Suppressor macrophage treated with lipopolysaccharide for 1 hour (primary cell): ENCODE data around the gene PNKD.
"Not testable (repeated sequence)": the region's sequence is repeated elsewhere in the genome, so short reads cannot be mapped to it uniquely, and the experiment has no call there.

Experiments
- DNase-seq, 3 donors: peaks; one replicate each; pipeline ENCODE4 v3.0.0-alpha.2; 2020 to 2022

Gene PNKD

DNA sequence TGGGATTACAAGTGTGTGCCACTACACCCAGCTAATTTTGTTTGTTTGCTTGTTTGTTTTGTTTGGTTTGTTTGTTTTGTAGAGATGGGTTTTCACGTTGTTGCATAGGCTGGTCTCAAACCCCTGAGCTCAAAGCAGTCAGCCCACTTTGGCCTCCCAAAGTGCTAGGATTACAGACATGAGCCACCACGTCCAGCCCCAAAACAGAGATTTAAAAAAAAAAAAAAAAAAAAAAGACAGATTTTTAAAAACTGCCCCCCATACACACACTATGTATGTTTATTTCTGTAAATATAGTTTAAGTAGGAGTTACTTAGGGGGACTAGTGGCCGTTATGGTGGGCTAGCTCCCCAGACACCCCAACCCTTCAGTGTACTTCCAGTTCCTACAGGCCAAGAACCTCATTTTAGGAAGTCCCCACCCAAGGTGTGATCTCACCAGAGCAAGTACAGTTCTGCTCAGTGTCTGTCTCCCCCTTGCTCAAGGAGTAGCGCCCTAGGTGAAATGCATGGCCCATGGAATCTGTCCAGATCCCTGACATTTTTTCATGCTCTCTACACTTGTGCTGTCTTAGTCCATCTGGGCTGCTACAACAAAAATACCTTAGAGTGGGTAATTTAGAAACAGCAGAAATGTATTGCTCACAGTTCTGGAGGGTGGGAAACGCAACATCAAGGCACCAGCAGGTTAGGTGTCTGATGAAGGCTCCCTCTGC is 23.6 kb downstream of the PNKD start:
- DNase-seq = peak; percentile 53 to 70 (median 60)

- peak in 1 of 3 donors; percentile 45 for DNase-seq
These were observed 24.2 kb downstream of the PNKD start for GRCh38 chr2:218294430-218295022.

DNA sequence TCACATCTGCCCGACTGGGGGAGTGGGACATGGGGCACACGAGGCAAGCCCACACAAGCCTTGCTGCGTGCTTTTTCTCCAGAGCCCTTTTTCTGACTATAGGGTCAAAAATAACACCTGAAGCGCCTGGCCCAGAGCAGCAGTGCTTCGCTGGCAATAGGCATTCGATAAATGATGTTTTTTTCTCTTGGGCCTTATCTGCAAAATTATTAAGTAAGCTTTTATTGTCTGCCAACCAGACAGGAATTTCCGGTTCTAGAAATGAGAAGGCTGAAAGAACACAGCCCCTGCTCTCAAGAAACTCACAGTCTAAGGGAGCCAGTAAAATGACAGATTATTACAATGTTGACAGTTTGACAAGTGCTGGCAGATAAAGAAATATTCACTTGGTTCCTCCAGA is 24.7 kb downstream of the PNKD start:
- DNase-seq = no peak

DNA sequence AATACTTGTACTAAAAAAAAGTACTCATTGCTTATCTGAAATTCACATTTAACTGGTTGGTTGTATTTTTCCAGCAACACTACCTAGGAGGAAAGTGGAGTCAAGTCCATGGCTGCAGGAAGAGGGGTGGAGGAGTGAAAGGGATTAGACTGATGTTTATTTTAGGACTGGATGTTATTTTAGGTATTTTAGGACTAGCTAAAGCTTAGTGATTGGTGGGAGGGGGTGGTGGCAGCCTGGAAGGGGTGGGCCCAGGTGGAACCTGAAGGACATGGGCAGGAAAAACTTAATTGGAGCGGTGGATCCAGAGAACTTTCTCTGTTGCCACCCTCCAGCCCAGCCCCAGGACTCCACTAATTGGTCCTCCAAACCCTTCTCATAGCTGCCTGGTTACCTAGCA is 25.9 kb downstream of the PNKD start:
- DNase-seq = no peak

- DNase-seq = no peak
These were observed 26.5 kb downstream of the PNKD start for GRCh38 chr2:218296847-218297246.

GRCh38 chr2:218298314-218298875 is 28.1 kb downstream of the PNKD start:
- no peak for DNase-seq

- DNase-seq = peak in 1 of 3 donors; percentile 27
These were observed 29.8 kb downstream of the PNKD start for GRCh38 chr2:218300141-218300540.

- DNase-seq = peak; percentile 87 to 92 (median 90)
These were observed 31.0 kb downstream of the PNKD start for GRCh38 chr2:218301176-218301819.

GRCh38 chr2:218305383-218305782 is 35.1 kb downstream of the PNKD start:
- DNase-seq = no peak

- DNase-seq = no peak
These were observed 36.0 kb downstream of the PNKD start for GRCh38 chr2:218306184-218306920.

DNA sequence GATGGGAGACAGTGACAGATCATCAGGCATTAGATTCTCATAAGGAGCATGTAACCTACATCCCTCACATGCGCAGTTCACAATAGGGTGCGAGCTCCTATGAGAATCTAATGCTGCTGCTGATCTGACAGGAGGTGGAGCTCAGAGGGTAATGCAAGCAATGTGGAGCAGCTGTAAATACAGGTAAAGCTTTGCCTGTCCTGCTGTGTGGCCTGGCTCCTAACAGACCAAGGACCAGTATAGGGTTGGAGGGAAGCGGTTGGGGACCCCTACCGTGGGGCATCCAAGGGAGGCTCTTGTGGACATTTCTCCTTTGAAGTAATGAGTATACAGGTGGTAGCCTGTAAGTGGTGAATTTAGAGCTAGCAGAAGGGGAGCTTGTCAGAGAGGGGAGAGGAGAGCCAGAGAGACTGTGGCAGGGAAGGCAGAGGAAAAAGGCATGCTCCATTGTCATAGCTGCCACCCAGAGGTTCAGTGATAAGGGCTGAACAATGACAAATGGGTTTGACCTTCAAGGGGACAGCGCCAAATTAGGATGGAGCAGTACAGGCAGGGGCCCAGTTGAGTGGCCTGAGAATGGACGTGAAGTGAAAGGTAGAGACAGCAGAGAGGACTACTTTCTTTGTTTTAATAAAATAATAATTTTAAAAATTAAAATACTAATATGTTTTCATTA is 37.2 kb downstream of the PNKD start:
- no peak for DNase-seq

DNA sequence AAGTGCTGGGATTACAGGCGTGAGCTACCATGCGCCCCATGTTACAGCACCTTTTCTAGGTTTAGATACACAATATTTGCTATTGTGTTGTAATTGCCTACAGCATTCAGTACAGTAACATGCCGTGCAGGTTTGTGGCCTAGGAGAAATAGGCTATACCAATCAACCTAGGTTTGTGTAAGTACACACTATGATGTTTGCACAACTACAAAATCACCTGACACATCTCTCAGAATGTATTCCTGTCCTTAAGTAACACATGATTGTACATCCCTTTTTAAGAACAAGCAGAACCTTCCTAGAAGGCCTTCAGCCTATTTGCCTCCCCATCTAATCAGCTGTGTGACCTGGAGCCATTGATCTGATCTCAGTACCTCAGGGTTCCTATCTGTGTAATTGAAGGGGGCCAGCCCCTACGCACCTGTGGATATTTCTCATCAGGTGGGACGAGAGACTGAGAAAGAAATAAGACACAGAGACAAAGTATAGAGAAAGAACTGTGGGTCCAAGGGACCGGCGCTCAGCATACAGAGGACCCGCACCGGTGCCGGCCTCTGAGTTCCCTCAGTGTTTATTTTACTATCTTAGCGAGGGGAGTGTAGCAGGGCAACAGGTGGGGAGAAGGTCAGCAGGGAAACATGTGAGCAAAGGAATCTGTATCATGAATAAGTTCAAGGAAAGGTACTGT is 40.7 kb downstream of the PNKD start:
- DNase-seq = no peak

- DNase-seq = not testable (repeated sequence)
These were observed 41.4 kb downstream of the PNKD start for GRCh38 chr2:218311541-218312266.

- DNase-seq = no peak
These were observed 42.0 kb downstream of the PNKD start for GRCh38 chr2:218312267-218312756.

GRCh38 chr2:218313356-218313755 is 43.0 kb downstream of the PNKD start:
- DNase-seq = no peak

DNA sequence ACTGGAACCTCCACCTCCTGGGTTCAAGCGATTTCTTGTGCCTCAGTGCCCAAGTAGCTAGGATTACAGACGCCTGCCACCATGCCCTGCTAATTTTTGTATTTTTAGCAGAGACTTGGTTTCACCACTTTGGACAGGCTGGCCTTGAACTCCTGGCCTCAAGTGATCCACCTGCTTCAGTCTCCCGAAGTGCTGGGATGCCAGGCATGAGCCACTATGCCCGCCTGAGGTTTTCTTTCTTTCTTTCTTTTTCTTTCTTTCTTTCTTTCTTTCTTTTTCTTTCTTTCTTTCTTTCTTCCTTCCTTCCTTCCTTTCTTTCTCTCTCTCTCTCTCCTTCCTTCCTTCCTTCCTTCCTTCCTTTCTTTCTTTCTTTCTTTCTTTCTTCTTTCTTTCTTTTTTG is 44.4 kb downstream of the PNKD start:
- not testable (repeated sequence) for DNase-seq

DNA sequence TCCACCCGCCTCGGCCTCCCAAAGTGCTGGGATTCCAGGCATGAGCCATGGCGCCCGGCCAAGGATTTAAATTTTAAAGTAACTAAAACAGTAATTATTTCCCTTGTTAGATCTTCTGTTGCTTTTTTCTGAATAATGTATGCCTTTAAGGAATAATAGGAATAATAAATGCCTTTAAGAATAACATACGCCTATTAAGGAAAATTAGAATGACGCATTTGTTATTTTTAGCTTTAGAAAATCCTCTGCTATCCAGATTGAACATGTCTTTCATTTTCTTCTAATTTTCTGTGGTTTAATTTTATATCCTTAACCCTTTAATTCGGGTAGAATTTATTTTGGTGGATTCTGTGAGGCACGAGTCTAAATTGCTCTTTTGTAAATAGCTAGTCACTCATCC is 45.1 kb downstream of the PNKD start:
- DNase-seq = no peak

DNA sequence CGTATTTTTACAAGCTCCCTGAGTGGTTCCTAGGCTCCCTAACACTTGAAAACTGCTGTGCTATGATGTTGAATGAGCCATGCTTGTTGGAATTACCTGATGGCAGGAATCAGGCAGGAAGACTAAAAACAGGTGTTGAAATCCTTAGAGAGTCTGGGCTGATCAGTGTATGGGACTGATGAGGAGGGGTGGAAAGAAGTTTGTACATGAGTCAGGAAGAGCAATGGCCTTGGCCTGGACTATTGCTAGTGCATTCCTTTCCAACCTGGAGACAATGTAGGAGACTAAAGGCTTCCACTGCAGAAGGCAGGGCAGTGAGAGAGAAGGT is 46.9 kb downstream of the PNKD start:
- DNase-seq = no peak

GRCh38 chr2:218317835-218318234 is 47.5 kb downstream of the PNKD start:
- DNase-seq = peak in 2 of 3 donors; percentile 49 to 65

DNA sequence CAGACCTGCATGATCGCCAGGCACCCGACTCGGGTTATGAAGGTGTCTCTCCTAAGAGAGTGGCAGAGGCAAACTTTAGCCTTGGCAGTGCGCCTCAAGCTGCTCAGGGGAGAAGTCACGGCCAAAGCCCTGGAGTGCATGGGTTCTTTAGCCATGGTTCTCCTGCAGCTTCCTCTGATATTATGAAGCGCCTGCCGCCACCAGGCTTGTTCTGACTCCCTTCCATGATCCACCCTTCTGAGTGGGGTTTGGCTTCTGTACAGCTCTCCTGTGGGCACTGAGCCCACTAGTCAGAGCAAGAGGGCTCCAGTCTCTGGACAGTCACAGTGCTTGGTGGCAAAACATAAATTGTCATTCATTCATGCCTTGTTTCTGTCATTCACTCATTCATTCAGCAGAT is 47.9 kb downstream of the PNKD start:
- DNase-seq = no peak

DNA sequence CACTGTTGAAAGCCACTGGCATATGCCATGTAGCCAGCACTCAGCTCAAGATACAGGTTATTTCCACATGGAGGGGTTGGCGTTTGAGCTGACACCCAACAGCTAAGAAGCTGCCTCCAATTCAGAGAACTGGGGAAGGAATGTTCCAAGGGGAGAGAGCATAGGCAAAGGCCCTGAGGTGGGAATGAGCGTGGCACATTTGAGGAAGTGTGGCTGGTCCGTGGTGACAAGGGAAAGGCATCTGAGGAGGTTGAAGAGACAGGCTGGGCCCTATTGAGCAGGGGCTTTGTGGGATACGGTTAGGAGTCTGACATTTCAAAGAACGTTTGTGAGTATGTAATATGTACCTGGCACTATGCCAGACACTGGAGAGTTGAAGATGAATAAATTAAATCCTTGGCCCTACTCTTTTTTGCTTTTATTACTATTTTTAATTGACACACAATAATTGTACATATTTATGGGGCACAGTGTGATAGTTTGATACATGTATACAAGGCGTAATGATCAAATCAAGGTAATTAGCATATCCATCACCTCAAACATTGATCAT is 49.6 kb downstream of the PNKD start:
- DNase-seq = peak in 2 of 3 donors; percentile 28 to 30
